ENCODE results near the gene ETV3.

DNA sequence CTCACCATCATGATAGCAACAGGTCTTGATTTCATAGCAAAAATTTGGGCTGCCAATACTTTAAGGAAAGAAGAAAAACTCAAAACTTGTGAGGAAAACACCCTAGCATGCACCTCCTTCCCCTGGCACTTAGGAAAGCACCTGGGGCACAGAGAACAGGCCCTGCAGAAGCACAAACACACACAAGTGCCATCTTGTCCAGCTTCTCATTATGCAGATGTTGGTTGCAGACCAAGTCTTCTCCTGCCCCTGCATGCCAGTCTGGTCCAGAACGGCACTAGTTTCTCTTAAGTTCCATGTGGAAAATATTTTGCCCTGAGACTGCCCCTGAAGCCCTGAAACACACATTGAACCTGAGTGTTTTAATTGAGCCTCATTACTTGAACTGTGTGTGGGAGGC lies 6.3 kb upstream of the ETV3 start:
- TF ChIP-seq CTCF (IDR thresholded peaks at IDR 0.05) (no peak), POLR2AphosphoS5 (IDR thresholded peaks at IDR 0.05; ENCODE audit: low read depth, low read length) (no peak)

Data from Panc1 (cell line).